GM23338 (cell line): ENCODE measurements around the gene CHST10. TPM values are rescaled to one million over a fixed set of nuclear protein-coding genes. Genes with fewer than 3 reads are reported as not detected.

Experiments used
- ATAC-seq: fragments of 200-7000 bp; cut with Tn5 transposase; 3 replicates; pipeline ENCODE4 v1.9.1; 2020
- DNase-seq: peaks from one replicate; pipeline ENCODE4 v3.0.0-alpha.2; 2015; ENCODE audit warnings: low spot score
- H2AFZ ChIP-seq: fragments of 200-600 bp; sonication (generic); 2 replicates; pipeline ENCODE4 v1.8.0; 2016; ENCODE audit warnings: antibody characterized with exemption, mild to moderate bottlenecking, moderate library complexity
- H3F3A ChIP-seq: fragments of 200-600 bp; sonication (generic); replicated peaks from 2 replicates; pipeline ENCODE4 v1.8.0; 2017; ENCODE audit warnings: antibody characterized with exemption, mixed run types, low read depth
- H3K27ac ChIP-seq: fragments of 200-600 bp; sonication (generic); 2 replicates; pipeline ENCODE4 v1.6.1; 2016; ENCODE audit warnings: low read depth
- H3K27me3 ChIP-seq: fragments of 200-600 bp; sonication (generic); 2 replicates; pipeline ENCODE4 v1.8.0; 2016; ENCODE audit warnings: mild to moderate bottlenecking, mixed run types, moderate library complexity; ENCODE audit not compliant: insufficient read depth
- H3K36me3 ChIP-seq: fragments of 200-600 bp; sonication (generic); 2 replicates; pipeline ENCODE4 v1.8.0; 2016; ENCODE audit warnings: mild to moderate bottlenecking; ENCODE audit not compliant: insufficient read depth
- H3K4me1 ChIP-seq: fragments of 200-600 bp; sonication (generic); 2 replicates; pipeline ENCODE4 v1.8.0; 2016; ENCODE audit warnings: mild to moderate bottlenecking, moderate library complexity; ENCODE audit not compliant: insufficient read depth
- H3K4me2 ChIP-seq: fragments of 200-600 bp; sonication (generic); 2 replicates; pipeline ENCODE4 v1.7.1; 2017; ENCODE audit warnings: mixed run types
- H3K4me3 ChIP-seq: fragments of 200-600 bp; sonication (generic); 2 replicates; pipeline ENCODE4 v1.6.1; 2016; ENCODE audit warnings: mixed run types
- H3K79me2 ChIP-seq: fragments of 200-600 bp; sonication (generic); replicated peaks from 2 replicates; pipeline ENCODE4 v1.8.0; 2017; ENCODE audit warnings: mild to moderate bottlenecking; ENCODE audit not compliant: insufficient read depth
- H3K9me2 ChIP-seq: fragments of 200-600 bp; sonication (generic); 2 replicates; pipeline ENCODE4 v1.8.0; 2017; ENCODE audit not compliant: insufficient read depth
- H4K20me1 ChIP-seq: fragments of 200-600 bp; sonication (generic); replicated peaks from 2 replicates; pipeline ENCODE4 v1.8.0; 2017; ENCODE audit warnings: mild to moderate bottlenecking; ENCODE audit not compliant: insufficient read depth
- H3K27ac Mint-ChIP-seq: 2 replicates; pipeline ENCODE4 v1.8.0; 2020; ENCODE audit warnings: inconsistent platforms, mild to moderate bottlenecking, moderate library complexity, mixed read lengths
- H3K27me3 Mint-ChIP-seq: 3 replicates; pipeline ENCODE4 v1.8.0; 2022; ENCODE audit warnings: low read depth, mild to moderate bottlenecking, moderate library complexity, mixed read lengths, inconsistent platforms; ENCODE audit not compliant: insufficient read depth, poor library complexity
- H3K36me3 Mint-ChIP-seq: 3 replicates; pipeline ENCODE4 v1.8.0; 2021; ENCODE audit warnings: low read depth, mild to moderate bottlenecking, inconsistent platforms, moderate library complexity, mixed read lengths
- H3K4me1 Mint-ChIP-seq: 3 replicates; pipeline ENCODE4 v1.8.0; 2020; ENCODE audit warnings: mild to moderate bottlenecking, inconsistent platforms, mixed read lengths
- H3K4me3 Mint-ChIP-seq: 3 replicates; pipeline ENCODE4 v1.8.0; 2021; ENCODE audit warnings: moderate library complexity, mild to moderate bottlenecking, inconsistent platforms, mixed read lengths
- H3K9me3 Mint-ChIP-seq: 3 replicates; pipeline ENCODE4 v1.8.0; 2020; ENCODE audit warnings: moderate library complexity, mild to moderate bottlenecking, inconsistent platforms, mixed read lengths
- CREB1 ChIP-seq: fragments of 250-450 bp; sonication (Bioruptor Pico); IDR thresholded peaks from 2 replicates; pipeline ENCODE4 v1.5.0; 2020; ENCODE audit warnings: low read depth, mild to moderate bottlenecking, moderate library complexity
- EZH2 ChIP-seq: fragments of 200-600 bp; sonication (generic); IDR thresholded peaks from one replicate; pipeline ENCODE4 v1.8.0; 2017; ENCODE audit warnings: antibody characterized with exemption, mild to moderate bottlenecking, low read depth; ENCODE audit not compliant: unreplicated experiment
- JUNB ChIP-seq: IDR thresholded peaks from one replicate; pipeline ENCODE4 v1.6.1; 2016; ENCODE audit warnings: antibody characterized with exemption; ENCODE audit not compliant: unreplicated experiment
- NANOG ChIP-seq: IDR thresholded peaks from 2 replicates; pipeline ENCODE4 v1.6.1; 2016; ENCODE audit warnings: antibody characterized with exemption, borderline replicate concordance
- POLR2AphosphoS5 ChIP-seq: IDR thresholded peaks from 2 replicates; pipeline ENCODE4 v1.6.1; 2016; ENCODE audit warnings: antibody characterized with exemption, low read depth
- STAT1 ChIP-seq: IDR thresholded peaks from one replicate; pipeline ENCODE4 v1.6.1; 2016; ENCODE audit warnings: antibody characterized with exemption; ENCODE audit not compliant: unreplicated experiment
- ZNF114 ChIP-seq: fragments of 250-450 bp; sonication (Bioruptor Pico); IDR thresholded peaks from 2 replicates; pipeline ENCODE4 v1.5.0; 2020; ENCODE audit warnings: mild to moderate bottlenecking, moderate library complexity
- ZNF331 ChIP-seq: fragments of 250-450 bp; sonication (Bioruptor Pico); IDR thresholded peaks from 2 replicates; pipeline ENCODE4 v1.5.0; 2020; ENCODE audit warnings: low read depth, mild to moderate bottlenecking, moderate library complexity
- polyA plus RNA-seq: library from polyadenylated mRNA; unstranded; fragments of >200 nt; fragmentation: Nextera tagmentation; extraction: Ambion mirVana; gene quantifications from 2 replicates; pipeline ENCODE4 v1.2.1, GENCODE V29; 2016
- total RNA-seq: library from RNA; depleted of rRNA; stranded (reverse); fragments of >200 nt; shearing (Covaris generic); gene quantifications from 2 replicates; pipeline ENCODE4 v1.2.3, GENCODE V29; 2014
- TF ChIP-seq, protein P1 (sequence below): IDR thresholded peaks from one replicate; pipeline ENCODE4 v1.6.1; 2018; ENCODE audit warnings: antibody characterized with exemption; ENCODE audit not compliant: unreplicated experiment
- TF ChIP-seq, protein P2 (sequence below): IDR thresholded peaks from 2 replicates; pipeline ENCODE4 v1.6.1; 2016; ENCODE audit warnings: antibody characterized with exemption
- TF ChIP-seq, protein P3 (sequence below): fragments of 250-450 bp; sonication (Bioruptor Pico); IDR thresholded peaks from 2 replicates; pipeline ENCODE4 v1.5.0; 2020; ENCODE audit warnings: mild to moderate bottlenecking, moderate library complexity
- TF ChIP-seq, protein P4 (sequence below), 2 experiments: fragments of 200-600 bp in 1 of 2; sonication (generic) in 1 of 2; conservative IDR thresholded peaks; 2 replicates each; pipeline versions ENCODE4 v1.5.1 to v1.6.1; 2016 to 2017; ENCODE audit warnings: antibody characterized with exemption in 2 of 2, low read depth in 2 of 2, mild to moderate bottlenecking in 2 of 2, moderate library complexity in 1 of 2

CHST10 gene
- total and polyA plus RNA-seq, 2 experiments from 2014 or later = 7.7 to 24.5 TPM

DNA sequence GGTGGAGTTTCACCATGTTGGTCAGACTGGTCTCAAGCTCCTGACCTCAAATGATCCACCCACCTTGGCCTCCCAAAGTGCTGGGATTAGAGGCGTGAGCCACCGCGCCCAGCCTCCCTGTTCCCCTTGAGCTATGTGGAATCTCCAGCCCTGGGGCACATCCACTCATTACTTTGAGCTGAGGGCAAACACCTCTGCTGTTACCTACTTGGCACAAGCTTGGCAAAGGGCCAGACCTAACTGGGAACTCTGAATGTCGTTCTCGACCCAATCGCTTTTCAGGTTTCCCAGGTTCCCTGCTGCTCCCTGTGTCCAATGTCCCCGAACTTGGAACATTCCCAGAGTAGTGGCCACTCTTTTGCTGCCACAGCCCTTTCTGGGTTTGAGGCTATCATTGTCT, 40.6 kb downstream of the CHST10 start (continued):
- TF ChIP-seq, protein P1, sequence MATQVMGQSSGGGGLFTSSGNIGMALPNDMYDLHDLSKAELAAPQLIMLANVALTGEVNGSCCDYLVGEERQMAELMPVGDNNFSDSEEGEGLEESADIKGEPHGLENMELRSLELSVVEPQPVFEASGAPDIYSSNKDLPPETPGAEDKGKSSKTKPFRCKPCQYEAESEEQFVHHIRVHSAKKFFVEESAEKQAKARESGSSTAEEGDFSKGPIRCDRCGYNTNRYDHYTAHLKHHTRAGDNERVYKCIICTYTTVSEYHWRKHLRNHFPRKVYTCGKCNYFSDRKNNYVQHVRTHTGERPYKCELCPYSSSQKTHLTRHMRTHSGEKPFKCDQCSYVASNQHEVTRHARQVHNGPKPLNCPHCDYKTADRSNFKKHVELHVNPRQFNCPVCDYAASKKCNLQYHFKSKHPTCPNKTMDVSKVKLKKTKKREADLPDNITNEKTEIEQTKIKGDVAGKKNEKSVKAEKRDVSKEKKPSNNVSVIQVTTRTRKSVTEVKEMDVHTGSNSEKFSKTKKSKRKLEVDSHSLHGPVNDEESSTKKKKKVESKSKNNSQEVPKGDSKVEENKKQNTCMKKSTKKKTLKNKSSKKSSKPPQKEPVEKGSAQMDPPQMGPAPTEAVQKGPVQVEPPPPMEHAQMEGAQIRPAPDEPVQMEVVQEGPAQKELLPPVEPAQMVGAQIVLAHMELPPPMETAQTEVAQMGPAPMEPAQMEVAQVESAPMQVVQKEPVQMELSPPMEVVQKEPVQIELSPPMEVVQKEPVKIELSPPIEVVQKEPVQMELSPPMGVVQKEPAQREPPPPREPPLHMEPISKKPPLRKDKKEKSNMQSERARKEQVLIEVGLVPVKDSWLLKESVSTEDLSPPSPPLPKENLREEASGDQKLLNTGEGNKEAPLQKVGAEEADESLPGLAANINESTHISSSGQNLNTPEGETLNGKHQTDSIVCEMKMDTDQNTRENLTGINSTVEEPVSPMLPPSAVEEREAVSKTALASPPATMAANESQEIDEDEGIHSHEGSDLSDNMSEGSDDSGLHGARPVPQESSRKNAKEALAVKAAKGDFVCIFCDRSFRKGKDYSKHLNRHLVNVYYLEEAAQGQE = no peak
- TF ChIP-seq JUNB (no peak), STAT1 (no peak)

DNA sequence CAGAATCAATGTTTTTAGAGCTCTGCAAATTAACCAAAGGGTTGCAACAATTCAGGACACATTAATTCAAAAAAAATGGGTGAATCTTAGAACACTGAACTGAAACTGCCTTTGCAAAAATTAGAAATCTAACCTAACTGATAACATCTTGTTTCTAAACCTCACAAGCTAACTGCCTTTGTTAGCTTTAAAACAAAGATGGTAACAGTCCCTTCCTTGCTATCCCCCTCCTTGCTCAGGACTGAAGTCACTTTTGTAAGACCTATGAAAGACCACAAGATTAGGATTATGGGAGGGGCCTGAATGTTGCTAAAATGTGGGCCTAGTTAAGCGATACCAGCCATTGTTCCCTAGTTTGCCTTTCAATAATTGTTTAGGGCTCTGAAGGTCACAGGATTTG, 50.3 kb downstream of the CHST10 start:
- Histone ChIP-seq H2AFZ (peak overlapping the region; percentile 2; the same call in 1 of the 2 replicates), H3F3A (no peaks in the 10 kb centered on the region), H3K9me2 (peaks cover 10% of the 10 kb centered on the region; the same call in 1 of the 2 replicates), H3K4me1 (peaks cover 17% of the 10 kb centered on the region), H3K4me2 (no peak overlapping the region), H3K36me3 (peaks cover 7% of the 10 kb centered on the region; the same call in 1 of the 2 replicates), H3K4me3 (no peak overlapping the region), H3K27me3 (no peaks in the 10 kb centered on the region), H3K27ac (no peak overlapping the region), H3K79me2 (no peaks in the 10 kb centered on the region), H4K20me1 (no peaks in the 10 kb centered on the region)
- Mint-ChIP-seq H3K9me3 (peaks cover 21% of the 10 kb centered on the region), H3K27ac (no peak overlapping the region), H3K36me3 (peaks cover 19% of the 10 kb centered on the region), H3K27me3 (no peaks in the 10 kb centered on the region), H3K4me1 (peaks cover 13% of the 10 kb centered on the region; the same call in 2 of the 3 replicates), H3K4me3 (no peak overlapping the region)
- ATAC-seq (no peak), DNase-seq (peak; percentile 19)
- TF ChIP-seq NANOG (no peak), ZNF114 (CRISPR knock-in tag) (no peak), ZNF331 (CRISPR knock-in tag) (no peak), CREB1 (CRISPR knock-in tag) (no peak), POLR2AphosphoS5 (no peak), EZH2 (no peak), STAT1 (no peak)
- TF ChIP-seq, protein P2, sequence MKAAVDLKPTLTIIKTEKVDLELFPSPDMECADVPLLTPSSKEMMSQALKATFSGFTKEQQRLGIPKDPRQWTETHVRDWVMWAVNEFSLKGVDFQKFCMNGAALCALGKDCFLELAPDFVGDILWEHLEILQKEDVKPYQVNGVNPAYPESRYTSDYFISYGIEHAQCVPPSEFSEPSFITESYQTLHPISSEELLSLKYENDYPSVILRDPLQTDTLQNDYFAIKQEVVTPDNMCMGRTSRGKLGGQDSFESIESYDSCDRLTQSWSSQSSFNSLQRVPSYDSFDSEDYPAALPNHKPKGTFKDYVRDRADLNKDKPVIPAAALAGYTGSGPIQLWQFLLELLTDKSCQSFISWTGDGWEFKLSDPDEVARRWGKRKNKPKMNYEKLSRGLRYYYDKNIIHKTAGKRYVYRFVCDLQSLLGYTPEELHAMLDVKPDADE = no peak
- TF ChIP-seq, protein P3, sequence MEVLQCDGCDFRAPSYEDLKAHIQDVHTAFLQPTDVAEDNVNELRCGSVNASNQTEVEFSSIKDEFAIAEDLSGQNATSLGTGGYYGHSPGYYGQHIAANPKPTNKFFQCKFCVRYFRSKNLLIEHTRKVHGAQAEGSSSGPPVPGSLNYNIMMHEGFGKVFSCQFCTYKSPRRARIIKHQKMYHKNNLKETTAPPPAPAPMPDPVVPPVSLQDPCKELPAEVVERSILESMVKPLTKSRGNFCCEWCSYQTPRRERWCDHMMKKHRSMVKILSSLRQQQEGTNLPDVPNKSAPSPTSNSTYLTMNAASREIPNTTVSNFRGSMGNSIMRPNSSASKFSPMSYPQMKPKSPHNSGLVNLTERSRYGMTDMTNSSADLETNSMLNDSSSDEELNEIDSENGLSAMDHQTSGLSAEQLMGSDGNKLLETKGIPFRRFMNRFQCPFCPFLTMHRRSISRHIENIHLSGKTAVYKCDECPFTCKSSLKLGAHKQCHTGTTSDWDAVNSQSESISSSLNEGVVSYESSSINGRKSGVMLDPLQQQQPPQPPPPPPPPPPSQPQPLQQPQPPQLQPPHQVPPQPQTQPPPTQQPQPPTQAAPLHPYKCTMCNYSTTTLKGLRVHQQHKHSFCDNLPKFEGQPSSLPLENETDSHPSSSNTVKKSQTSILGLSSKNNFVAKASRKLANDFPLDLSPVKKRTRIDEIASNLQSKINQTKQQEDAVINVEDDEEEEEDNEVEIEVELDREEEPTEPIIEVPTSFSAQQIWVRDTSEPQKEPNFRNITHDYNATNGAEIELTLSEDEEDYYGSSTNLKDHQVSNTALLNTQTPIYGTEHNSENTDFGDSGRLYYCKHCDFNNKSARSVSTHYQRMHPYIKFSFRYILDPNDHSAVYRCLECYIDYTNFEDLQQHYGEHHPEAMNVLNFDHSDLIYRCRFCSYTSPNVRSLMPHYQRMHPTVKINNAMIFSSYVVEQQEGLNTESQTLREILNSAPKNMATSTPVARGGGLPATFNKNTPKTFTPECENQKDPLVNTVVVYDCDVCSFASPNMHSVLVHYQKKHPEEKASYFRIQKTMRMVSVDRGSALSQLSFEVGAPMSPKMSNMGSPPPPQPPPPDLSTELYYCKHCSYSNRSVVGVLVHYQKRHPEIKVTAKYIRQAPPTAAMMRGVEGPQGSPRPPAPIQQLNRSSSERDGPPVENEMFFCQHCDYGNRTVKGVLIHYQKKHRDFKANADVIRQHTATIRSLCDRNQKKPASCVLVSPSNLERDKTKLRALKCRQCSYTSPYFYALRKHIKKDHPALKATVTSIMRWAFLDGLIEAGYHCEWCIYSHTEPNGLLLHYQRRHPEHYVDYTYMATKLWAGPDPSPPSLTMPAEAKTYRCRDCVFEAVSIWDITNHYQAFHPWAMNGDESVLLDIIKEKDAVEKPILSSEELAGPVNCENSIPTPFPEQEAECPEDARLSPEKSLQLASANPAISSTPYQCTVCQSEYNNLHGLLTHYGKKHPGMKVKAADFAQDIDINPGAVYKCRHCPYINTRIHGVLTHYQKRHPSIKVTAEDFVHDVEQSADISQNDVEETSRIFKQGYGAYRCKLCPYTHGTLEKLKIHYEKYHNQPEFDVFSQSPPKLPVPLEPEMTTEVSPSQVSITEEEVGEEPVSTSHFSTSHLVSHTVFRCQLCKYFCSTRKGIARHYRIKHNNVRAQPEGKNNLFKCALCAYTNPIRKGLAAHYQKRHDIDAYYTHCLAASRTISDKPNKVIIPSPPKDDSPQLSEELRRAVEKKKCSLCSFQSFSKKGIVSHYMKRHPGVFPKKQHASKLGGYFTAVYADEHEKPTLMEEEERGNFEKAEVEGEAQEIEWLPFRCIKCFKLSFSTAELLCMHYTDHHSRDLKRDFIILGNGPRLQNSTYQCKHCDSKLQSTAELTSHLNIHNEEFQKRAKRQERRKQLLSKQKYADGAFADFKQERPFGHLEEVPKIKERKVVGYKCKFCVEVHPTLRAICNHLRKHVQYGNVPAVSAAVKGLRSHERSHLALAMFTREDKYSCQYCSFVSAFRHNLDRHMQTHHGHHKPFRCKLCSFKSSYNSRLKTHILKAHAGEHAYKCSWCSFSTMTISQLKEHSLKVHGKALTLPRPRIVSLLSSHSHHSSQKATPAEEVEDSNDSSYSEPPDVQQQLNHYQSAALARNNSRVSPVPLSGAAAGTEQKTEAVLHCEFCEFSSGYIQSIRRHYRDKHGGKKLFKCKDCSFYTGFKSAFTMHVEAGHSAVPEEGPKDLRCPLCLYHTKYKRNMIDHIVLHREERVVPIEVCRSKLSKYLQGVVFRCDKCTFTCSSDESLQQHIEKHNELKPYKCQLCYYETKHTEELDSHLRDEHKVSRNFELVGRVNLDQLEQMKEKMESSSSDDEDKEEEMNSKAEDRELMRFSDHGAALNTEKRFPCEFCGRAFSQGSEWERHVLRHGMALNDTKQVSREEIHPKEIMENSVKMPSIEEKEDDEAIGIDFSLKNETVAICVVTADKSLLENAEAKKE (CRISPR knock-in tag) = no peak
- TF ChIP-seq, protein P4, sequence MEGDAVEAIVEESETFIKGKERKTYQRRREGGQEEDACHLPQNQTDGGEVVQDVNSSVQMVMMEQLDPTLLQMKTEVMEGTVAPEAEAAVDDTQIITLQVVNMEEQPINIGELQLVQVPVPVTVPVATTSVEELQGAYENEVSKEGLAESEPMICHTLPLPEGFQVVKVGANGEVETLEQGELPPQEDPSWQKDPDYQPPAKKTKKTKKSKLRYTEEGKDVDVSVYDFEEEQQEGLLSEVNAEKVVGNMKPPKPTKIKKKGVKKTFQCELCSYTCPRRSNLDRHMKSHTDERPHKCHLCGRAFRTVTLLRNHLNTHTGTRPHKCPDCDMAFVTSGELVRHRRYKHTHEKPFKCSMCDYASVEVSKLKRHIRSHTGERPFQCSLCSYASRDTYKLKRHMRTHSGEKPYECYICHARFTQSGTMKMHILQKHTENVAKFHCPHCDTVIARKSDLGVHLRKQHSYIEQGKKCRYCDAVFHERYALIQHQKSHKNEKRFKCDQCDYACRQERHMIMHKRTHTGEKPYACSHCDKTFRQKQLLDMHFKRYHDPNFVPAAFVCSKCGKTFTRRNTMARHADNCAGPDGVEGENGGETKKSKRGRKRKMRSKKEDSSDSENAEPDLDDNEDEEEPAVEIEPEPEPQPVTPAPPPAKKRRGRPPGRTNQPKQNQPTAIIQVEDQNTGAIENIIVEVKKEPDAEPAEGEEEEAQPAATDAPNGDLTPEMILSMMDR (conservative IDR thresholded peaks at IDR 0.05; ENCODE audit: low read depth in 2 of 2) = no peak
